GM19238 (cell line): ENCODE data around the gene OR2V2.
"Not testable (repeated sequence)": the region's sequence is repeated elsewhere in the genome, so short reads cannot be mapped to it uniquely, and the experiment has no call there.

ENCODE experiments used
- DNase-seq: peaks from one replicate; pipeline ENCODE4 v3.0.0; 2011; ENCODE audit warnings: low spot score; ENCODE audit not compliant: insufficient read length

Gene OR2V2

GRCh38 chr5:181142054-181142453, 5.3 kb upstream of the OR2V2 start:
- DNase-seq: no peak

GRCh38 chr5:181145133-181145532, 2.3 kb upstream of the OR2V2 start:
- DNase-seq: no peak

DNA sequence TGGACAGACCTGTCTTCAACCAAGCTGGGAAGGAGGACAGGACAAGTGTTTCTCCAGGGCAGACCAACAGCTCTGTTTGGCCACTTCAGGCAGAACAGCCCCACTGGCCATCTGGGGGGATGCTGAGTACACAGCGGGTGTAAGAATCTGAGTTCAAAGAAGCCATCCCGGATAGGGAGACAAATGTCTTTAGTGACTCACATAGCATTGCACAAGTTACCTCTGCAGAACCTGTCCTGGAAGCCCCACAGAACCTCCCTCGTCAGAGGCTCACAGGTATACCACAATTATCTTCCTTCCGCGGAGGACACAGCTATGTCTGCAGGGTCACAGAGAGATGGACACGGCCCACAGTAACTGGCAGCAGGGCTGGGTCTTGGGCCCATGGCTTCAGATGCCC, 2.0 kb downstream of the OR2V2 start:
- DNase-seq: no peak

DNA sequence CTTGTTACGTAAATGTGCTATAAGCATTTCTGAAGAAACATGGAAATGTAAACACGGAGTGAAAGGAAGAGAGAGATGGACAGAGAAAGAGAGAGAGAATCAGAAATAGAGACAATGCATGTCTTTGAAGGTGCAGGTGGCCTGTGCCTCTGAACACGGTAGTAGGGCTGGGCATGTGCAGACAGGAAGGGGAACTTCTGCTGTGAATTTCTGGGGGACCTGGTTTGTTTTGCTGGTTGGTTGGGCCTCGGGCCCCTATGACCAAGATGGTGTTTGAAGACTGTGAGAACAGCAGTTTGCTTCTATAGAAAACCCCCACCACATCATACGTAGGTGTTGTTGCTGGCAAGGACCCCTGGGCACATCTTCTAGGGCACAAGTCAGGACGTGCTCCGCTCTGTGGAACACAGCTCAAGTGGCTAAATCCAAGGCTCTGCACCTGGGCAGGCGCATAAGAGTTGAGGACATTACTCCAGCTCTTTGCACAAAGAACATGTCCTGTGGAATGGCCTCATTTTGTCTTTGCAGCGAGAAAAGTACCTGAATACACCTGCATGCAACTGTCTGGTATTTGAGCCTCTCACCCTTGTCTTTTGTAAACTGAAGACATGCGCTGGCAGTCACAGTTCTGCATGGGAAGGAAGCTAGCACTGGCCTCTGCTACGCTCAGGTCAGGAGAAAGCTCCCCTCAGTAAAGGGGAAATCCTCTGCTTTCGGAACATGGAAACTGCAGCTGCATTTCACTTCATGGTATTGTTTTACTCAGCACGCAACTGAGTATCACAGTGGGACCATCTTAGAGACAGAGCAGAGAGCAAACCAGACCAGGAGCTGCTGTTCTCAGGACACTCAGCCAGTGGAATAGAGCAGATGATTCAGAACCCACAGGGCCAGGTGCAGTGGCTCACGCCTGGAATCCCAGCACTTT, 2.7 kb downstream of the OR2V2 start:
- DNase-seq: no peak

DNA sequence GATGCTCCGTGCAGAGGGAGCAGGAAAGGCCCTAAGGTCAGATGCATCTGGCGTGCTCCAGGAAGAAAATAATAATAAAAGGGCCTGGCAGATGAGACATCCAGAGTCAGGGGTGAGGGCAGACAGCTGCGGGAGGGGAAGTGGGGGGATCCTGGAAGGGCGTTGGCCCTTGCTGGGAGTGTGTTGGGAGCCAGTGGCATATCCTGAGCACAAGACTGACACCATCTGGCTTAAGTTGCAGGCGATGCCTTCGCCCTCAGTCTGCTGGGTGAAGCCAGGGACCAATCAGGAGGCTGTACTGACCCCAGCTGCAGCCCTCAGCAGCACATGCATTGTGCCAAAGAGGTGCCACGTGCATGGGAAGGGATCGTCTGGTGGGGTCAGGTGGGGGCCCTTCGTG, 3.8 kb downstream of the OR2V2 start:
- no peak for DNase-seq

- DNase-seq: no peak
Observed at GRCh38 chr5:181152406-181152805, 5.0 kb downstream of the OR2V2 start.

- no peak for DNase-seq
Observed at GRCh38 chr5:181153814-181154213, 6.4 kb downstream of the OR2V2 start.

DNA sequence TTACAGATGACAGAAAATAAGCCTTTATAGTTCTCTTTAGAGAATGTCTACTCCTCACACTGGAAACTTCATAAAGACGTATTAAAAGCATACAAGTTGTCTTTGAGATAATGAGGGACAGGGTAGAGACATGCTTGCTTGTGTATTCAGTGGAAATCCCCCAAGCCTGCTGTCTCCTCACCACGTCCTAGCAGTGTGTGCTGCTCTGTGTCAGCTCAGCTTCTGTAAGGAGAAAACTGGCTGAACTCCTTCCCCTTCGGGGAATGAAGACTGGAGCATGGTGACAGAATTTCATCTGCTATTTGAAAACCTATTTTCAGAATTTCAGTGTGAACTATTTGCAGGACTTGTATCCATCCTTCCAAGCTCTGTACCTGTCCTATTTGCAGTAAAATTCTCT, 9.4 kb downstream of the OR2V2 start:
- no peak for DNase-seq

- no peak for DNase-seq
Observed at GRCh38 chr5:181158869-181159268, 11.5 kb downstream of the OR2V2 start.

DNA sequence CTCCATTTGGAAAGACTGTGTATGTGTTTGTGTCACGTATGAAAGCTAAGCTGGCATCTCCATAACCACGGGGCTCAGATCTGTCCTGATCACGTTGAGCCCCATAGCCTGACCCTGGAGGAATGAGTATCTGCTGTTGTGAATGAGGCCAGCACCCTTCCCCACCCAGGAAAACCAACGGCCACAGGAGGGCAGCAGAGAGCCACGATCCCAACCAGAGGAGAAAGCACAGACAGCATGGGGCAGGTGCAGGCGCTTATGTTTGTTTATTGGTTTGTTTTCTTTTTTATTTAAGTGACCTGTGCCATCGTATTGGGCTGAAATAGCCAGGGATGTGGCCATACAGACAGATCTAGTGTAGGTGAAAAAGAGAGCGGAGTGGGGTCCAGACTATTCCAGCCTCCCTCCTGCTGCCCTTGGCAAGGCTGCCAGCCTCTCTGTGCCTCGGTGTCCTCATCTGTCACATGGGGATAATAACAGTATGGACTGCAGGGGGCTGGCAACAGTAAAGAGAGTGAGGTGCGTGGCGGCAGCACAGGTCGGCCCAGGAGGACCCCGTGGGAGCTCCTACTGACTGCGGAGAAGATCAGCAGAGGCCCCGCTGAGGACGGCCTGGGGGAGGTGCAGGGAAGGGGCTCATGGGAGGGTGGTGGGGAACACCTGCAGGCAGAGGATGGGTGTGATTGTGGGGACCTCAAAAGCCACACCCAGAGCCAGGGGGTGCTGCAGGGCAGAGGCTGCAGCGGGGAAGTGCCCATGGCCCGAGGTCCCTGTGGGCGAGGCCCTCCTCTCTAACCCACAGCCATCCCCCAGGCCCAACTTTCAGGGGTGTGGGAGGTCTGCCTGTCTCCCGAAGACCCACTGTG, 12.1 kb downstream of the OR2V2 start:
- DNase-seq: peak; percentile 84

DNA sequence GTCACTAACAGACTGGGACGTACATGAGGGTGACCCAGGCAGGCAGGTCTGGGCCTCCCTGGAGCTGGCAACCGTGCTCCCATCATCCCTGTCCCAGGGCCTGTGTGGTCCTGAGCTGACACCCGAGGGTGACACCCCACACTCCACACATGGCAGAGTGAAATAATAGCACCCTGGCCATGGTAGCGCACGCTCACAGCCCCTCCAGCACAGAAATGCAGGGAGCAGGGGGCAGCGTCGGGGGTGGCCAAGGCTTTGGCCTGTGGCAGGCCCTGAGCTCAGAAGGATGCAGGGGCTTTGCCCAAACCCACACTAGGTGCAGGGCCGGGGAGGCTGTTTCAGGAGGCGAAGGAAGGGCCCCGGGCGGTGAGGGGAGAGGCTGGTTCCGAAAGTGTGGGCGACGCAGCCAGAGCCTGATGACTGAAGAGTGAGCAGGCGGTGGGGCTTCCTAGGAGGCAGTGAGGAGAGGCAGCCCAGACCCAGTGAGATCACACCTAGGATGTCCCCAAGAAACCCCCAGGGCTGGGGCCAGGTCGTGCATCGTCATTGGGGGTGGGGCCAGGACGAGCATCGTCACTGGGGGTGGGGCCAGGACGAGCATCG, 12.9 kb downstream of the OR2V2 start:
- peak; percentile 35 for DNase-seq

DNA sequence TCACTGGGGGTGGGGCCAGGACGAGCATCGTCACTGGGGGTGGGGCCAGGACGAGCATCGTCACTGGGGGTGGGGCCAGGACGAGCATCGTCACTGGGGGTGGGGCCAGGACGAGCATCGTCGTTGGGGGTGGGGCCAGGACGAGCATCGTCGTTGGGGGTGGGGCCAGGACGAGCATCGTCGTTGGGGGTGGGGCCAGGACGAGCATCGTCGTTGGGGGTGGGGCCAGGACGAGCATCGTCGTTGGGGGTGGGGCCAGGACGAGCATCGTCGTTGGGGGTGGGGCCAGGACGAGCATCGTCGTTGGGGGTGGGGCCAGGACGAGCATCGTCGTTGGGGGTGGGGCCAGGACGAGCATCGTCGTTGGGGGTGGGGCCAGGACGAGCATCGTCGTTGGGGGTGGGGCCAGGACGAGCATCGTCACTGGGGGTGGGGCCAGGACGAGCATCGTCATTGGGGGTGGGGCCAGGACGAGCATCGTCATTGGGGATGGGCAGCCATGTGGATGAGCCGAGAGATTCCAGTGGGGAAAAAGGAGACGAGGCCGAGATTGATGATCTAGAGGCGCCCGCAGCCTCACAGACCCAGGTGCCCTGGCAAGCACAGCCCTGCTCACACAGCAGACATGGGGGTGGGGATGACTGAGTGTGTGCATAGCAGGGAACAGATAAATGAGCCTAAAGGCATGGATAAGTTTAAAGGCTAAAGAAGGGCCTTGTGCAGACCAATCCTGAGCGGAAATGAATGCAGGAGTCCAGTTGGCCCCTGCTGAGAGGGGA, 13.6 kb downstream of the OR2V2 start:
- not testable (repeated sequence) for DNase-seq

DNA sequence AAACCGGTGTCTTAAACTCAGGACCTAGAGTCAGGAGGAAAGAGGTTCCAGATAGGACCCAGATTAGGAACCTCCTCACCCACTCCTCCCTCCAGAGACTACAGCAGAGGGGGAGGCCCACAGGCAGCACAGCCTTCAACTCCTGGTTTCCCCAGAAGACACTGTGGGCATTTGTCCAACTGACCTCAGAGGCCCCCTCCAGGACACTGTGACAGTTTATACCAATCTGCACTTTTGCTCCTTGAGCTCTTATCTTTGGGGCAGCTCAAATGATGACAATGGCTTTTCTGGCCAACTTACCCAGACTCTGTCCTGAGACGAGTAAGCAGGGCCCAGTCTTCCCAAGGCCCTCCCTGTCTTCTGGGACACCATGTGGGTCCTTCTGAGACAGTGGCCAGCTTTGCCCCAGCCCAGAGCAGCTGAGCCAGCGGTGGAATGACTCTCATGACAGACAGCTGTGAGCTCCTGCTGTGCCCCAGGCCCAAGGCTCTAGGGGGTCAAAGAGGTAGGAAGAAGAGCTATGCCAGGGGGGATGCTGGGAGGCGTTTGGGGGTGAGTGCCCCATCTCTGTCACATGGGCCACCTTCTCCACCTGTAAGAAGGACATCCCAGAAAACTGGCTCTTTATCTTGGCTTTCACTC, 14.3 kb downstream of the OR2V2 start:
- DNase-seq: no peak

DNA sequence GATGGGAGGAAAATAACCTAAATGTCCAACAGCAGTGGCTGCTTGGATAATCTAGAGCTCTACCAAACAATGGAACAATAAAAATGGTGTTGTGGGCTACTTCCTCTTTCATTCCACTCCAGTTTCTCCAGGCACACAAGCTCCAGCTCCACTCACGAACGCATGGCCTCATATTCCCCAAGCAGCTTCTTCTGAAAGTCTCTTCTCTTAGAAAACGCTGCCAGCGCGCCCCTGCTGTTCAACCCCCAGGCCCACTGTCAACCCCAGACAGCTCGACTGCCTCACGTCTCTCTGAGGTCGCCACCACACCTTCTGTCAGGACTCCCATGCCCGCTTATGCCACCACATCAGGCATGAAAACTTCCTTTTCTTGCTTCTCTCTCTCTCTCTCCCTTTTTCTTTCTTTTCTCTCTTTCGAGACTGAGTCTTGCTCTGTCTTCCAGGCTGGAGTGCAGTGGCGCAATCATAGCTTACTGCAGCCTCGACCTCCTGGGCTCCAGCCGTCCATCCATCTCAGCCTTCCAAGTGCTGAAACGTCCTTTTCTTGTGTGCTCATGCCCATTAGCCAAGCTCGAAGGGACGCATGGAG, 16.2 kb downstream of the OR2V2 start:
- DNase-seq: no peak

DNA sequence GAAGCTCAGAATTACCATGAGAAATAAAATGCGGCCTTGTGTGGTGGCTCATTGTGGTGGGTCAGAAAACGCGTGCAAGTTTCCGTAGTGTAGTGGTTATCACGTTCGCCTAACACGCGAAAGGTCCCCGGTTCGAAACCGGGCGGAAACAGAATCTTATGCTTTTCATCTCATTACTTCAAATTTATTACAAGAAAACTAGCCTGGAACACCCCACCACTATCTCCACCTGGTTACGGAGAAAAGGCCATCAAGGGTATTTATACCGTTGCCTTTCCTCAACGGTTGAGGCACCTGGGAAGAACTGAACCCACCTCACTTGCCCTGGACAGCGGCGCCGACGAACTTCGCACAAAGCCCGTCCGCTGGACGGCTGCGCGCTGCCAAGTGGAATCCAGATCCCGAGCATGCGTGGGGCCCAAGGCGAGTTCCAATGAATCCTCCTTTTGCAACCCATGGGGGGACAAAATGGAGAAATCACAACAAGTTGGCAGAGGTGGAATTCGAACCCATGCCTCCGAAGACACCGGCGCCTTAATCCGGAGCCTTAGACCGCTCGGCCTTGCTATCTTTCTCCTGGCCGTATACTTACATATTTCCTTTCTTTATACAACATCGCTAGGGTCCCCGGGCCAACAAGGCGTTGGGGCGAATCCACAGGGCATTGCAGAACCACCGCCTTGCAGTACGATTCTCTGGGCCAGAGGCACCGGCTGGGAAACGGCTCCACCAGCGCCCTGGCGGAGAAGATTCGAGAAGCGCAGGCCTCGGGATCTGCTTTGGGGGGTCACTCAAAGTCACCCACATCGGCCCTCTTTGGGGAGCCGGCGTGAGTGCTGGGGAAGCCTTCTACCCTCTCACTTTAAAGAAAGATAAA, 16.9 kb downstream of the OR2V2 start:
- DNase-seq: no peak

- DNase-seq: no peak
Observed at GRCh38 chr5:181166812-181167733, 19.7 kb downstream of the OR2V2 start.

DNA sequence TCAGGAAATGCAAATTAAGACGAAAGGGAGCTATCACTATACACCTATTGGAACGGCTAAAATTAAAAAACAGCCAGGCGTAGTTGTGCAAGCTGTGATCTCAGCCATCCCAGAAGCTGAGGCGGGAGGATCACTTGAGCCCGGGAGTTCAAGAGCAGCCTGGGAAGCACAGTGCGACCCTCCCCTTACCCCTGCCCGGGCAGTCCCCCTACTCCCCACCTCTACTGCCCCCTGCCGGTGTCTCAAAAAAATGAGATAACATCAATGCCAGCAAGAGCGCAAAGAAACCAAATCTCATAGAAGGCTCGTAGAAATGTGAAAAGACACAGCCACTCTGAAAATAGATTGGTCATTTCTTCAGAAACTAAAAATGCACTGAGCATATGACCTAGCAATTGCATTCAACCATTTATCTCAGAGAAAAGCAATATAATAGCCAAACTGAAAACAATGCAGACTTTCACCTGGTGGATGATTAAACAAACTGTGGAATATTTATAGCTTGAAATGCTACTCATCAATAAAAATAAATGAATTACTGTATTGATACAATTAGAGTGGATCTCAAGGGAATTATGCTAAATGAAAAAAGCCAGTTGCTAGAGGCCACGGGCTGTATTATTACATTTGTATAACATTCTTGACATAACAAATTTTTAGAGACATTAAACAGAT, 20.6 kb downstream of the OR2V2 start:
- no peak for DNase-seq
